Measurements from ENCODE around the gene ATL3.

DNA sequence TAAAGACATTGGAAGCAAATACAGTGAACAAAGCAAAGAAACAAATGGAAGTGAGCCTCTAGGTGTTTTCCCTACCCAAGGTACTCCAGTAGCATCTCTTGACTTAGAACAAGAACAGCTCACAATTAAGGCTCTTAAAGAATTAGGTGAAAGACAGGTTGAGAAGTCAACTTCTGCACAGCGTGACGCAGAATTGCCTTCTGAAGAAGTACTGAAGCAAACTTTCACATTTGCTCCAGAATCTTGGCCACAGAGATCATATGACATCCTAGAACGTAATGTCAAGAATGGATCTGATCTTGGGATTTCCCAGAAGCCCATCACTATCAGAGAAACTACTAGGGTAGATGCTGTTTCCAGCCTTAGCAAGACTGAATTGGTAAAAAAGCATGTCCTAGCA, 49.4 kb upstream of the ATL3 start:
- TF ChIP-seq ZNF311 (tag by site-specific recombination; IDR thresholded peaks at IDR 0.05; ENCODE audit: borderline replicate concordance) (no peak), OVOL3 (tag by site-specific recombination; IDR thresholded peaks at IDR 0.05) (no peak), YY1 (tag by site-specific recombination; IDR thresholded peaks at IDR 0.05) (no peak), REPIN1 (tag by site-specific recombination; IDR thresholded peaks at IDR 0.05; ENCODE audit: low read depth) (no peak), ZNF37A (tag by site-specific recombination; IDR thresholded peaks at IDR 0.05) (no peak), FEZF1 (tag by site-specific recombination; IDR thresholded peaks at IDR 0.05) (no peak), ZNF558 (tag by site-specific recombination; IDR thresholded peaks at IDR 0.05) (no peak), ZNF324 (tag by site-specific recombination; IDR thresholded peaks at IDR 0.05) (no peak), ZNF561 (tag by site-specific recombination; IDR thresholded peaks at IDR 0.05; ENCODE audit: borderline replicate concordance) (no peak)
- TF ChIP-seq, protein P1, sequence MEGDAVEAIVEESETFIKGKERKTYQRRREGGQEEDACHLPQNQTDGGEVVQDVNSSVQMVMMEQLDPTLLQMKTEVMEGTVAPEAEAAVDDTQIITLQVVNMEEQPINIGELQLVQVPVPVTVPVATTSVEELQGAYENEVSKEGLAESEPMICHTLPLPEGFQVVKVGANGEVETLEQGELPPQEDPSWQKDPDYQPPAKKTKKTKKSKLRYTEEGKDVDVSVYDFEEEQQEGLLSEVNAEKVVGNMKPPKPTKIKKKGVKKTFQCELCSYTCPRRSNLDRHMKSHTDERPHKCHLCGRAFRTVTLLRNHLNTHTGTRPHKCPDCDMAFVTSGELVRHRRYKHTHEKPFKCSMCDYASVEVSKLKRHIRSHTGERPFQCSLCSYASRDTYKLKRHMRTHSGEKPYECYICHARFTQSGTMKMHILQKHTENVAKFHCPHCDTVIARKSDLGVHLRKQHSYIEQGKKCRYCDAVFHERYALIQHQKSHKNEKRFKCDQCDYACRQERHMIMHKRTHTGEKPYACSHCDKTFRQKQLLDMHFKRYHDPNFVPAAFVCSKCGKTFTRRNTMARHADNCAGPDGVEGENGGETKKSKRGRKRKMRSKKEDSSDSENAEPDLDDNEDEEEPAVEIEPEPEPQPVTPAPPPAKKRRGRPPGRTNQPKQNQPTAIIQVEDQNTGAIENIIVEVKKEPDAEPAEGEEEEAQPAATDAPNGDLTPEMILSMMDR (tag by site-specific recombination; IDR thresholded peaks at IDR 0.05) = no peak
- TF ChIP-seq, protein P2, sequence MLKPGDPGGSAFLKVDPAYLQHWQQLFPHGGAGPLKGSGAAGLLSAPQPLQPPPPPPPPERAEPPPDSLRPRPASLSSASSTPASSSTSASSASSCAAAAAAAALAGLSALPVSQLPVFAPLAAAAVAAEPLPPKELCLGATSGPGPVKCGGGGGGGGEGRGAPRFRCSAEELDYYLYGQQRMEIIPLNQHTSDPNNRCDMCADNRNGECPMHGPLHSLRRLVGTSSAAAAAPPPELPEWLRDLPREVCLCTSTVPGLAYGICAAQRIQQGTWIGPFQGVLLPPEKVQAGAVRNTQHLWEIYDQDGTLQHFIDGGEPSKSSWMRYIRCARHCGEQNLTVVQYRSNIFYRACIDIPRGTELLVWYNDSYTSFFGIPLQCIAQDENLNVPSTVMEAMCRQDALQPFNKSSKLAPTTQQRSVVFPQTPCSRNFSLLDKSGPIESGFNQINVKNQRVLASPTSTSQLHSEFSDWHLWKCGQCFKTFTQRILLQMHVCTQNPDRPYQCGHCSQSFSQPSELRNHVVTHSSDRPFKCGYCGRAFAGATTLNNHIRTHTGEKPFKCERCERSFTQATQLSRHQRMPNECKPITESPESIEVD (tag by site-specific recombination; IDR thresholded peaks at IDR 0.05) = no peak
- TF ChIP-seq, protein P3, sequence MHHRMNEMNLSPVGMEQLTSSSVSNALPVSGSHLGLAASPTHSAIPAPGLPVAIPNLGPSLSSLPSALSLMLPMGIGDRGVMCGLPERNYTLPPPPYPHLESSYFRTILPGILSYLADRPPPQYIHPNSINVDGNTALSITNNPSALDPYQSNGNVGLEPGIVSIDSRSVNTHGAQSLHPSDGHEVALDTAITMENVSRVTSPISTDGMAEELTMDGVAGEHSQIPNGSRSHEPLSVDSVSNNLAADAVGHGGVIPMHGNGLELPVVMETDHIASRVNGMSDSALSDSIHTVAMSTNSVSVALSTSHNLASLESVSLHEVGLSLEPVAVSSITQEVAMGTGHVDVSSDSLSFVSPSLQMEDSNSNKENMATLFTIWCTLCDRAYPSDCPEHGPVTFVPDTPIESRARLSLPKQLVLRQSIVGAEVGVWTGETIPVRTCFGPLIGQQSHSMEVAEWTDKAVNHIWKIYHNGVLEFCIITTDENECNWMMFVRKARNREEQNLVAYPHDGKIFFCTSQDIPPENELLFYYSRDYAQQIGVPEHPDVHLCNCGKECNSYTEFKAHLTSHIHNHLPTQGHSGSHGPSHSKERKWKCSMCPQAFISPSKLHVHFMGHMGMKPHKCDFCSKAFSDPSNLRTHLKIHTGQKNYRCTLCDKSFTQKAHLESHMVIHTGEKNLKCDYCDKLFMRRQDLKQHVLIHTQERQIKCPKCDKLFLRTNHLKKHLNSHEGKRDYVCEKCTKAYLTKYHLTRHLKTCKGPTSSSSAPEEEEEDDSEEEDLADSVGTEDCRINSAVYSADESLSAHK (tag by site-specific recombination; IDR thresholded peaks at IDR 0.05) = no peak
